GM12892 (cell line): ENCODE results near the gene SVIL.

Experiments
- POLR2A ChIP-seq: IDR thresholded peaks from 2 replicates; pipeline ENCODE4 v1.6.1; 2011; ENCODE audit warnings: low read depth, low read length, control low read depth
- POLR2AphosphoS5 ChIP-seq: IDR thresholded peaks from 2 replicates; pipeline ENCODE4 v1.6.1; 2011; ENCODE audit warnings: low read depth, low read length, control low read depth

DNA sequence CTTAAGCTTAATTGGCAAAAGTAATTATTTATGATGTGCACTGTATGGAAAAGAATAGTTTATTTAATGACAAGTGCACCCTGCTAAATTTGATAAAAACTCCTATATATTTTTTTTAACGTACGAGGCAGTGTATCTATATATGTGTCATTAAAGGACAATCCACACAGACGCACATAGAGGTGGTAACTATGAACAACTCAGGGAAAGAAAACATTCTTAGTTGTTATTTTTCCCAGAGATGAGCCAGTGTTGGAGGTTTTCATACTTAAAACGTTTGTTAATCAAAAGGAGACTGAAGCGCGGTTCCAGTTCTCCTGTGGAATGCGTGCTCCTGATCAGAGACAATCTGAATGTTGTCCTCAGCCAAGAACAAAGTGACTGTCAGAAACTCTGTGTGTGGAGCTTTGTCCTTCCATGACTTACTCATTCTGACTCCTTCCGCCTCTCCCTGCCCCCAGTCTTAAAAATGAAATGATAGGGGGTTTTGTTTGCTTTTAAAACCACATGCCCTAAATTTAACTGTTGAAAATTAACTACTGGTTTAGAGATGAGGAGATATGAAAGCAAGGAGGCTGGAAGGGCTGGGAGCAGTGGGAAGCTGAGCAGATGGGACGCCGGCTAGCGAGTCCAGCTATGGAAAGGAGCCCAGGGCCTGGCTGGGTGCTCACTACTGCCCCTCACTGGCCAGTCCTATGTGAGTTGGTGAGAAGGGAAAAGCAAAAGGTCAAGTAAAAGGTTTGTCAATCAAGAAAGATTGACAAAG lies 99.6 kb downstream of the SVIL start:
- TF ChIP-seq POLR2A (no peak), POLR2AphosphoS5 (no peak)
